ENCODE data around the gene MOGAT1. TPM values are rescaled to one million over a fixed set of nuclear protein-coding genes. Genes with fewer than 3 reads are reported as not detected.

Gene MOGAT1
- polyA plus RNA-seq, 1 experiment = not detected

DNA sequence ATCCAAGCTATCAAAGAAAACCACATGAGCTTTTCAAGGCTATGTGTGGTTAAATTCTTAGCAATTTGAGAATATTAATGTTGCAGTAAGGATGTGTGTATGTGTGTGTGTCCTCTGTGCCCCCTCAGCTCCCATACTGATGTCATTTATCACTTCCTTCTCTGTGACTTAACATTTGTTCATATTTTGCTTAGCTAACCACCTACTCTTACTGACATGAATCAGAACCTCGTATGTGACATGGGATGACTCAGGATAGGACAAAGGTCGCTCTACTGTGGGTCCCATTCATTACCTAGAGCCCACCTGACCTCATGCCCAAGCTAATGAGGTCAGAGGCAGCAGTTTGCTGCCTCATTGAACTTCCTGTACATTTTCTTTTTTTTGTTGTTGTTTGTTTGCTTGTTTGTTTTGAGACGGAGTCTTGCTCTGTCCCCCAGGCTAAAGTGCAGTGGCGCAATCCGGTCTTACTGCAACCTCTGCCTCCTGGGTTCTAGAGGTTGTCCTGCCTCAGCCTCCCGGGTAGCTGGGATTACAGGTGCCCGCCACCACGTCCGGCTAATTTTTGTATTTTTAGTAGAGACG lies 36.3 kb downstream of the MOGAT1 start:
- TF ChIP-seq, protein P1, sequence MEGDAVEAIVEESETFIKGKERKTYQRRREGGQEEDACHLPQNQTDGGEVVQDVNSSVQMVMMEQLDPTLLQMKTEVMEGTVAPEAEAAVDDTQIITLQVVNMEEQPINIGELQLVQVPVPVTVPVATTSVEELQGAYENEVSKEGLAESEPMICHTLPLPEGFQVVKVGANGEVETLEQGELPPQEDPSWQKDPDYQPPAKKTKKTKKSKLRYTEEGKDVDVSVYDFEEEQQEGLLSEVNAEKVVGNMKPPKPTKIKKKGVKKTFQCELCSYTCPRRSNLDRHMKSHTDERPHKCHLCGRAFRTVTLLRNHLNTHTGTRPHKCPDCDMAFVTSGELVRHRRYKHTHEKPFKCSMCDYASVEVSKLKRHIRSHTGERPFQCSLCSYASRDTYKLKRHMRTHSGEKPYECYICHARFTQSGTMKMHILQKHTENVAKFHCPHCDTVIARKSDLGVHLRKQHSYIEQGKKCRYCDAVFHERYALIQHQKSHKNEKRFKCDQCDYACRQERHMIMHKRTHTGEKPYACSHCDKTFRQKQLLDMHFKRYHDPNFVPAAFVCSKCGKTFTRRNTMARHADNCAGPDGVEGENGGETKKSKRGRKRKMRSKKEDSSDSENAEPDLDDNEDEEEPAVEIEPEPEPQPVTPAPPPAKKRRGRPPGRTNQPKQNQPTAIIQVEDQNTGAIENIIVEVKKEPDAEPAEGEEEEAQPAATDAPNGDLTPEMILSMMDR (IDR thresholded peaks at IDR 0.05; ENCODE audit: low read depth, low read length) = no peak
- Histone ChIP-seq H3K4me3 (ENCODE audit: low read depth, low read length) (no peak overlapping the region), H3K27ac (ENCODE audit: low read depth, low read length) (no peak overlapping the region), H3K9me3 (ENCODE audit: control insufficient read depth, insufficient read depth, low read length) (no peaks in the 10 kb centered on the region), H3K27me3 (ENCODE audit: control insufficient read depth, insufficient read depth, low read length) (no peaks in the 10 kb centered on the region)
- ChIA-PET POLR2A (no interaction called here), CTCF (interaction anchor here (0.5 to 7.2 kb wide), 24 partner anchors 9 to 251 kb away, joined by 3 to 87 read pairs (median 4); no protein-coding TSS in a partner anchor)
- DNase-seq (ENCODE audit: low read depth, low spot score) = no peak

DNA sequence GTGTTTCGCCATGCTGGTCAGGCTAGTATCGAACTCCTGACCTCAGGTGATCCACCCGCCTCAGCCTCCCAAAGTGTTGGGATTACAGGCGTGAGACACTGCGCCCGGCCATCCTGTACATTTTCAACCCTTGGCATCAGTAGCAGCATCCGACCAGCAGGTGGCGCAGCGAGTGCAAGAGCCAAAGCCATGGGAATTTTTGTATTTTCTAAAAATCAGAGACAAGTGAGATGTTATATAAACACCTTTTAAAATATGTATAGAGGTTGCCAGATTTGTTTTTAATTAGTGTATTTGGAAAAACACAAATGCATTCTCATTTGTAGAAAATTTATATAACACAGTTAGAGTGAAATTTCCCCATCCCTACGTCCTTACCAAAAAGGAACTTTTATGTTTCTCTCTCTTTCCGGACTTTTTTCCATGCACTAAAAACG lies 36.8 kb downstream of the MOGAT1 start:
- ChIA-PET POLR2A (no interaction called here), CTCF (interaction anchor here (0.5 to 7.2 kb wide), 27 partner anchors 9 to 251 kb away, joined by 3 to 87 read pairs (median 4); no protein-coding TSS in a partner anchor)
- Histone ChIP-seq H3K9me3 (ENCODE audit: control insufficient read depth, insufficient read depth, low read length) (no peaks in the 10 kb centered on the region), H3K27me3 (ENCODE audit: control insufficient read depth, insufficient read depth, low read length) (no peaks in the 10 kb centered on the region), H3K4me3 (ENCODE audit: low read depth, low read length) (no peak overlapping the region), H3K27ac (ENCODE audit: low read depth, low read length) (no peak overlapping the region)
- no peak for DNase-seq (ENCODE audit: low read depth, low spot score)
- TF ChIP-seq, protein P1 (IDR thresholded peaks at IDR 0.05; ENCODE audit: low read depth, low read length) = peak; percentile 89

DNA sequence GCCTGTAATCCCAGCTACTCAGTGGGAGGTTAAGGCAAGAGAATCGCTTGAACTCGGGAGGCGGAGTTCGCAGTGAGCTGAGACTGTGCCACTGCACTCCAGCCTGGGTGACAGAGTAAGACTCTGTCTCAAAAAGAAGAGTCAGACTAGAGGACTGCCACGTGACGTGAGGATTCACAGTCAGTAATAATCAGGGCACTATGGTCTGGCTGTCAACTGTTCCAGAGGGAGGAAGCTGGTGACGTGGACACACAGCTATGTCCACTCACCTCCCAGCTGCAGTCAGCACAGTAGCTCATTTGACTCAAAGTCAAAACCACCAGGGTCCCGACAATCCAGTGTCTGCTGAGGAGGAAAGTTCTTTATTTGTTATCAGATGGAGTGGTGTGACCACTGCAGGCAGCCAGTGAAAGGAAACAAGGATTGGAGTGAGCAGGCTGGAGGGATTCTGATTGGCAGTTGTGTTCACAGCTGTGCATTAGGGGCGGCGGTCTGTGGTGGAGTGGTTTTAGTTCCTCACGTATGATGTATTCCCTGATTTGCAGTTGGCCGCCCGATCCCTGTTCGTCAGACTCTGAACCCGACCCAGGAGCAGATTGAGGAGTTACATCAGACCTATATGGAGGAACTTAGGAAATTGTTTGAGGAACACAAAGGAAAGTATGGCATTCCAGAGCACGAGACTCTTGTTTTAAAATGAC lies 37.9 kb downstream of the MOGAT1 start:
- H3K9me3 ChIP-seq (ENCODE audit: control insufficient read depth, insufficient read depth, low read length) = no peaks in the 10 kb centered on the region
- TF ChIP-seq, protein P1 (IDR thresholded peaks at IDR 0.05; ENCODE audit: low read depth, low read length) = no peak
- peak overlapping the region; percentile 98 for H3K27ac ChIP-seq (ENCODE audit: low read depth, low read length)
- DNase-seq (ENCODE audit: low read depth, low spot score) = peak; percentile 98
- H3K4me3 ChIP-seq (ENCODE audit: low read depth, low read length) = peak overlapping the region; percentile 40
- POLR2A ChIA-PET = interaction anchor here (0.8 to 1.1 kb wide), 5 partner anchors 19 to 210 kb away, joined by 3 to 10 read pairs (median 3); no protein-coding TSS in a partner anchor
- H3K27me3 ChIP-seq (ENCODE audit: control insufficient read depth, insufficient read depth, low read length) = no peaks in the 10 kb centered on the region
- CTCF ChIA-PET = interaction anchor here (0.5 to 7.2 kb wide), 29 partner anchors 10 to 885 kb away, joined by 3 to 87 read pairs (median 4); no protein-coding TSS in a partner anchor

DNA sequence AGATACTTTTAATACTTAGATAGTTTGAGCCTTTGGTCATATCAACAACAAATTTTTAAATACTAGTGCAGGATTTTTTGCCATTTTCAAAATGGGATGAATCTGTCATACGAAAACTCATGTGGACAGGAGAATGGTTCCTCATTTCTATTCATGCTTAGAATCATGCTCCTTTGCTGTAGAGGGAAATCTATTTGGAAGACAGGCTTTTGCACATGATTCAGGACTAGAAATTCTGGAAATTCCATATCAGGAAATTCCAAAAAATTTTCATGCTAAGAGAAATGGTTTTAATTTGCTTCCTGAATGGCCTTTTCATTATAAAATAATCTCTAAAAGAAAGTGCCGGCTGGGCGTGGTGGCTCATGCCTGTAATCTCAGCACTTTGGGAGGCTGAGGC lies 39.3 kb downstream of the MOGAT1 start:
- Histone ChIP-seq H3K27ac (ENCODE audit: low read depth, low read length) (no peak overlapping the region), H3K27me3 (ENCODE audit: control insufficient read depth, insufficient read depth, low read length) (no peaks in the 10 kb centered on the region), H3K4me3 (ENCODE audit: low read depth, low read length) (no peak overlapping the region), H3K9me3 (ENCODE audit: control insufficient read depth, insufficient read depth, low read length) (no peaks in the 10 kb centered on the region)
- ChIA-PET CTCF (interaction anchor here (0.6 to 5.9 kb wide), 2 partner anchors 32 to 191 kb away, joined by 8 to 68 read pairs; no protein-coding TSS in a partner anchor), POLR2A (no interaction called here)
- TF ChIP-seq, protein P1 (IDR thresholded peaks at IDR 0.05; ENCODE audit: low read depth, low read length) = no peak
- DNase-seq (ENCODE audit: low read depth, low spot score) = no peak

All from AG04450 (cell line).